HT-29 (cell line): Measurements from ENCODE around the gene CYTH1. TPM values are rescaled to one million over a fixed set of nuclear protein-coding genes. Genes with fewer than 3 reads are reported as not detected.

Experiments used
- DNase-seq: peaks from one replicate; pipeline ENCODE4 v3.0.0-alpha.2; 2015; ENCODE audit warnings: low spot score
- total RNA-seq: library from RNA; depleted of rRNA; stranded (reverse); fragments of >200 nt; shearing (Covaris generic); gene quantifications from 2 replicates; pipeline ENCODE4 v1.2.3, GENCODE V29; 2014

Gene CYTH1
- total RNA-seq, 1 experiment from 2014 or later, result 14.1 TPM

- DNase-seq, result no peak
Measured at GRCh38 chr17:78805301-78805700, 23.2 kb upstream of the CYTH1 start.

- DNase-seq, result no peak
Measured at GRCh38 chr17:78804777-78805176, 22.7 kb upstream of the CYTH1 start.

GRCh38 chr17:78803186-78803845 is 21.2 kb upstream of the CYTH1 start:
- no peak for DNase-seq

DNA sequence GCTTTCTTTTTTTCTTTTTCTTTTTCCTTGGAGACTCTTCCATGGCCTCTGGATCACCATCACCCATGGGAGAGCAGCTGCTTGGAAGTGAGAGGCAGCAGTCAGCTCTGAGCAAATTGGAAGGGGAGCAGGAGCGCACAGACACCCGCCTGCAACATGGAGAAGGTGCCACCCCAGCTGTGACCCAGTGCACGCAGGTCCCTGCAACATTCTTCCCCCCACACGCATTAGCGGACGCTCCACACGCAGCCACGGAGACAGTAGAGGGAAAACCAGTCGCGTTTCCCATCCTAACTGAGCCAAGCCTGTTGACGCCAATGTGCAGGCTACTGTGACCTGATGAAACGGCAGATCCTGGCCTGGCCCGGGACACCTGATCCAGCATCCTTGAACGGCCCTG is 20.4 kb upstream of the CYTH1 start:
- DNase-seq, result no peak

DNA sequence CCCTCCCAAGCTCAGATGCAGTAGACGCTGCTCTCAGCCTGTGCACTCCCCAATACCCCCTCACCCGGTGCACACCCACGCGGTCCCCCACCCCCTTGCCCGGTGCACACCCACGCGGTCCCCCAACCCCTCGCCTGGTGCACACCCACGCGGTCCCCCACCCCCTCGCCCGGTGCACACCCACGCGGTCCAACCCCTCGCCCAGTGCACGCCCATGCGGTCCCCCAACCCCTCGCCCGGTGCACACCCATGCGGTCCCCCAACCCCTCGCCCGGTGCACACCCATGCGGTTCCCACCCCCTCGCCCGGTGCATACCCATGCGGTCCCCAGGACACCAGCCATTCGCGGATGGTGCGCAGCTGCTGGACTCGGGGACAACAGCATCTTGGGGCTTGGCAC is 19.9 kb upstream of the CYTH1 start:
- no peak for DNase-seq

DNA sequence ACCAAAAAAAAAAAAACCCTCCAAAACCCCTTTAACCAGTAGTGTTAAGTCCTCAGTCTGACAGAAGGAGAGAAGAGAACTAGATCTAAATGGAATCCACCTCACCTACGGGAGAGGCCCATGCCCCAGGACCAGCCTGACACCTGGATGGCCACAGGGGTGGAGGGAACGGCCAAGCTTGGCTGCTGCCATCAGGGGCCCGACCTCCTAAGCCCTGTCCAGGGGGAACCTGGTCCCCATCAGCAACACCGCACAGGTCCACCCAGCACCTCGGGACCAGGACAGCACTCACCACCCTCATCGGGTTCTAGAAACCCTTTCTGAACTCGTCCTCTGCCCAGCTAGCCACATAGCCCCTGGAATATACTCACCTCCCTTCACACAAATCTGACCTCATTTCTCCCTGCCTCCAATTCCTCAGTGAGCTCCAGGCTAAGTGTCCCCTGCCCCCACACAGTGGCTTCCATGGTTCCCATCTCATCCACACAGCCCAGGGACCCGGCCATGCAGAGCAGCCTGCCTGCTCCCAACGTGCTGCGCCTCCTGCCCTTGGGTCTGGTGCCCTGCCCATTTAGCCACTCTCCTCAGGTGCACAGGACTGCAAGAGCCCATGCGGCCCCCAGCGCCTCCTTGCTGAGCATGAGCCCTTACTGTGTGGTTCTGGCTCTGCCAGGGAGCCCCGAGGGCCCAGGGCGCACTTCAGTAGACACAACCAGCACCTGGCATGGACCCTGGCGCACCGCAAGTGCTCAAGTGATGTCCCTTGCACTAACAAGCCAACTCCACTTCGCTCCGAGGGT is 18.3 kb upstream of the CYTH1 start:
- DNase-seq, result no peak

DNA sequence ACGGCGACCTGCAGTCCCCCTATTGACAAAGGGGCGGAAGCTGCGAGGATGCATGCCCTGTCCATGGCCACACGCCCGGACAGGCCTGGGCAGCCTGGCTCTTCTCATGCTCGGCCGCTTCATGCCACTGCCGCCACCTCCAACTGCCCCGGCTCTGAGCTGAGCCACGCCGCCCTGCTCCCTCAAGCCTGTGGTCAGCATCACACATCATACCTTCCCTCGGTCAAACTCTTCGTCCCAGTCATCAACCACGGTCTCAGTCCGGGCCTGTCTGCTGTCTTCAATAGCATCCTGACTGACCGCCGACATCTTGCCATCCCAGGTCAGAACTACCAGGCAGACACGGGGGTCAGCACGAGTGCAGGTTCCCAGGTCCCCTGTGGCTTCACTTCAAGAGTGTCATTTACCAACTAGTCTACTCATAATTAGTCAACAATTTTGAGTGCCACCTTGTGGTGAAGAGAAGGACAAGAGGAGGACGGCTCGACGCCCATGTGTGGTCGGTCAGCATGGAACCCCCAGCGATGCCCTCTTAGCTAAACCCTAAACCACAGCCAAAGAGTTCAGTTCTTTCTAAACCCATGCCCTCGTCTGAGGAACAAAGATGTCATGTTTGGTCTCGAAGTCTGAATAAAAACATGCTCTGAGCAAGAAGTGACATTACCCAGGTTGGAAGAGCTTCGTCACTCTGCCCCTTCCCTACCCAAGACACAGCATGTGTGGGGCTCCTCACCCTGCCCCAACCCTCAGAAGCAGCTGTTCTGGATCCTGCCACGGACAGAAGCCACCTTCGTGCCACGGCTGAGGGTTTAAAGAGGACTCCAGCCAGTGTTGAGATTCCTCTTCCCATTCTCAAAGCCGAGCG is 16.9 kb upstream of the CYTH1 start:
- peak; percentile 36 for DNase-seq

DNA sequence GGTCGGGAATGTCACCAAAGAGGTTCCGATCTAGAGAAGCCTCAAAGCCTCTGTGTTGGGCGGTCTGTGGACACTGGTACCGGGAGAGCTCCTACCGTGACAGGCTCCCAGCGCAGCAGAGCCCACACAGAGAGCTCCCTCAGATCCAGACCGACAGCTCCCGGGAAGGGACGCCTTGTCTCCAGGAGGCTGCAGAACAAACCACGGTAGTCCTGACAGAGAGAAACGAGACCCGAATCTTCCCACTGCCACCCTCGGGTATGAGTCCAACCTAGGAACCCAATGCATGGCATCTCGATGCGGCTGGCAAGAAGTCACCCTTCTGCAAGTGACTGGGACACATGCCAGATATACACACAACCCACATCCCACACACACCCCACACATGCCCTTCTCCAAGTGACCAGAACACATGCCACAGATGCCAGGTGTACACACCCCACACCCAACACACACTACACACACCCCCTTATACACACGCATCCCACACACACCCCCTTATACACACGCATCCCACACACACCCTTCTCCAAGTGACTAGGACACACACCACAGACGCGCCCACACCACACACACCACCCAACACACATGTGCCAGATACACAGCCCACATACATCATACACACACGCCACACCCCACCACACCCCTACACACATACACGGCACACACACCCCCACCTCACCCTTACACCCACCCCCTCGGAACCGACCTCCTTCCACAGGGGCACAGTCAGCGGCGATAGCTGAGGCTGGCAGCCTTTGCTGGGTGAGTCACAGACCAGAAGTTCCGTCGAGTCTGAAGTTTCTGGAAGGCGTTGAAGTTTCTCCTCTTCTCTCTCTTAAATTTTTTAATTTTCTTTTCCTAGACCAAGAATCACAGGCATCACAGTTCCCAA is 15.9 kb upstream of the CYTH1 start:
- DNase-seq, result no peak

- no peak for DNase-seq
Measured at GRCh38 chr17:78797213-78797612, 15.1 kb upstream of the CYTH1 start.

DNA sequence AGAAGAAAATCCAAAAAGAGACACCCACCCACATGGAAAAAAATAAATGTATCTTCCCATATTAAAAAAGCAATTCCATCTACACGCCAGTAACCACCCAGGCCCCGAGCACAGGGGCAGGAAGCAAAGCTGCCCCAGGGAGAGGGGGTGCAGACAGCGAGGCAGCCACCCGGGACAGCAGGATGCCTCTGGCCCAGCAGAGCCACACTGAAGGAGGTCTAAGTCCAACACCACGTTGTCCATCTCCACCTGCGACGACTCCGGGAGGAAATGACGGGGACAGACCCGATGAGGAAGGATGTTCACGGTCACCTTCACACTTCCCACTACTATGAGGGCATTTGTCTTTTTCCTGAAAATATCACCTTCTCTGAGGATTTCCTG is 14.4 kb upstream of the CYTH1 start:
- no peak for DNase-seq

- DNase-seq, result no peak
Measured at GRCh38 chr17:78795861-78796516, 13.9 kb upstream of the CYTH1 start.

DNA sequence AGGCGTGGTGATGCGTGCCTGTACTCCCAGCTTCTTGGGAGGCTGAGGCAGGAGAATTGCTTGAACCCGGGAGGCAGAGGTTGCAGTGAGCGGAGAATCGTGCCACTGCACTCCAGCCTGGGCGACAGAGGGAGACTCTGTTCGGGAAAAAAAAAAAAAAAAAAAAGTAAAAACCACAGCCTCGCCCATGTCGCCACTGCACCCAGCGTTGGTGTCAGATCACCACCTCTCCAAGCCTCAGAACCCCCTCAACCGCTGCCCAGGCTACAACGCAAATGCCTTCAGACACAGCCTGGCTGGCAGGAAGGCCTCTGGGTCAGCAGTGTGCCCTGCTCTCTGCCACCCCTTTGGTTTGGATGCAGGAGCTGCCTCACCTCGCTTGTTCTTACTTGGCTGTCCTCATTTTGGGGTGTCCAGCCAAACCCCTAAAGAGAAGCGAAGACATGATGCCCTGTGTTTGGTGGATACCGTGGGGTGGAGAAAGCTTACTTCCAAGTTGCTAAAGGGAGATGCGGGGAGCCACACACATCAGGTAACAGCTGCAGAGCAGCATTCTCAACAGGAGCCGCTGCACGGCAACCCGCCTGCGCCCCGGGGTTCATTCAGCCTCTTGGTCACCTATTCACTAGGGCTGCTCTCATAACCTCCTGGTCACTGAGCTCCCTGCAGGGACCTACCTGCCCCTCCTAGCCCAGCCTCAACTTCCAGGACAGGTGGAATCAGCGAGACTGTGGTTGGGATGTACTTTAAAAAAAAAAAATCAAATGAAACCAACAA is 13.0 kb upstream of the CYTH1 start:
- no peak for DNase-seq

DNA sequence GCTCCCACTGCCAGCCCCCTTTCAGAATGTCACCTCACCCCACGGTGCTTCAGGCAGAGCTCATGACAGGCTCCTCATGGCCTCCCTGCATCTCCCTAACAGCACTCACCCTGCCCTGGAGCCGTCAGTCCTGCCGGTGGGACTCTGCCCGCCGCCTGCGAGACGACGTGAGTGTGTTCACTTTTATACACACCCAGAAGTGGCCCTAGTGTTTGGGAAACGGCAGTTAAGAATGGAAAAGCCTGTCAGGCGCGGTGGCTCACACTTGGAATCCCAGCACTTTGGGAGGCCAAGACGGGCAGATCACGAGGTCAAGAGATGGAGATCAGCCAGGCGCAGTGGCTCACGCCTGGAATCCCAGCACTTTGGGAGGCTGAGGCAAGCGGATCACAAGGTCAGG is 12.3 kb upstream of the CYTH1 start:
- DNase-seq, result no peak

GRCh38 chr17:78793968-78794367 is 11.9 kb upstream of the CYTH1 start:
- DNase-seq, result no peak

GRCh38 chr17:78793415-78793814 is 11.3 kb upstream of the CYTH1 start:
- DNase-seq, result no peak

GRCh38 chr17:78791840-78792709 is 10.0 kb upstream of the CYTH1 start:
- DNase-seq, result no peak

- no peak for DNase-seq
Measured at GRCh38 chr17:78790552-78790951, 8.5 kb upstream of the CYTH1 start.

GRCh38 chr17:78789663-78790181 is 7.6 kb upstream of the CYTH1 start:
- DNase-seq, result no peak
